Amniotic epithelial cell (primary cell): ENCODE data around the gene MAP9.
"Not testable (repeated sequence)": the region's sequence is repeated elsewhere in the genome, so short reads cannot be mapped to it uniquely, and the experiment has no call there.

ENCODE experiments used
- DNase-seq: peaks from one replicate; pipeline ENCODE4 v3.0.0-alpha.2; 2010; ENCODE audit warnings: low read depth

Gene MAP9

DNA sequence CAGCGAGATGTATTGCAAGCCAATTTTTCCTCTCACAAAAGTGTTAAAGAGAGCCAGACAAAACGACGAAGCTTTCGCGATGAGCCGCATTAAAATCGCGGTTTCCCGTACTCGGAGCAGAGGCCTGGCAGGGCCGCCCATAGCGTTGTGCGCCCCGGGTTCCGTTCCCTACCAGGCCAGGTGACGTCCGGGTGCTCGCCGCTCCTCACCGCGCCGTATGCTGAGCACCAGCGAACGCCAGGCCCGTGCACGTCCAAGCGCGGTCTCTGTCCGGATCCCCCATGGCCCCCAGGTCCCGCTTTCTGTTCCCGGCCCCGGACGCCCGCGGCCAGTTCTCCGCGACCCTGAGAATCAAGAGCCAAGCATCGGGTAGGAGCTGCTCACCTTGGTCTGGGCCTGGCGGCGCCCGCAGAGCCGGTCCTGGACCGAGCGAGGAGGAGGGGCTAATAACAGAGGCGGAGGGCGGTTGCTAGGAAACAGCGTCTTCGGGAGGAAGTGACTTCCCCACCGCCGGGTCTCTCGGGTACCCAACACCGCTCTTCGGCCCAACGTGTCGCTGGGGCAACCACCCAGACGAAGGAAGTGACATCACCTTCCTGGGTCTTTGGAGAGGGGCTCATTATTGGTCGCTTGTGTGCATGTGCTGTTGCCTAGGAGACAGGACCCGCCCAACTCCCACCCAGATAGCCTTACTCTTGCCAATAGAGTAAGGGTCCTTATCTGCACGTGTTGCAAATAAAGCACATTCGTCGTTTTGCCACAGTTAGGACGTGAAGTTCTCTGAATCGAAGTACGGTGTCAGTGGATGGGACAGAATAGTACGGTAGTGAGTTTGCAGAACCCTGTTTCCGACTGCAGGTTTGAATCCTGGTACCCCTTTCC lies at the start of gene MAP9:
TSS of gene MAP9 (minus strand) at position 579 of the 882 bp plus-strand sequence. CDS start 1,115 bp downstream, outside the sequence.
- peak; percentile 95 for DNase-seq

GRCh38 chr4:155424778-155425177 lies 48.0 kb upstream of the MAP9 start:
- DNase-seq = not testable (repeated sequence)

- DNase-seq = no peak
Measured at GRCh38 chr4:155423671-155424070, 46.9 kb upstream of the MAP9 start.

GRCh38 chr4:155419266-155419665 lies 42.5 kb upstream of the MAP9 start:
- peak; percentile 87 for DNase-seq

DNA sequence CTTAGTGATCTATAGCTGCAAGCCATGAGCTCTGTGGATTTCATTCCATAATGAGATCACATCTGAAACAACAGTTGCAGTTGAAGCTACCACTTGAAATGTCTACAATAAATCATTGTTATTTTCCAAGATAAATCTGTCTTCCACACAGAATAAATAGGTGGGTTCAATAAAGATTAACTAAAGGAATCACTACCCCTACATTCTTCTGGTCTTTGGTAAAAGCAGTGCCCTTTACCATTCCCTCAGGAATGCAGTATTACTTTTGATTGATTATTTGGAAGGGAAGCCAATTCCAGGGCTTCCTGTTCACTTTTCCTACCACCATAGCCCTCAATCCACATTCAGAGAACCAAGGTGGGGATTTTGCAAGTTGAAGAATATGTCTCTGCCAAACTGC lies 38.9 kb upstream of the MAP9 start:
- DNase-seq = no peak

- peak; percentile 60 for DNase-seq
Measured at GRCh38 chr4:155413451-155413850, 36.7 kb upstream of the MAP9 start.

DNA sequence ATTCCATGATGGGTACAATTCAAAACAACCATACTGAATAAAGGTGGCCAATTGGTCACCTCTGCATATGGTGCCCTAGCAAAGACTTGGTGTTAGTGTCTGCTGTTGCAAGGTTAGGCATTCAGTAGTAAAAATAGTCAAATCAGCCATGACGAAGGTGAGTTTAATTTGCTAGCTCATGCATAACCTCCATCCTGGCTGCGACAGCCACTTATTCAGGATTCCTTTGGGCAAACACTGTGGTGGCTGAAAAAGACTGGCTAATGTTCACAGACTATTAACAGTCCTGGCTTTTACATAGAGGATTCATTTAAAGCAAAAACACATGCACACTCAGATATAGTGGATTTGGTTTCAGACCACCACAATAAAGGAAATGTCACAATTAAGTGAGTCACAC lies 34.8 kb upstream of the MAP9 start:
- DNase-seq = no peak

DNA sequence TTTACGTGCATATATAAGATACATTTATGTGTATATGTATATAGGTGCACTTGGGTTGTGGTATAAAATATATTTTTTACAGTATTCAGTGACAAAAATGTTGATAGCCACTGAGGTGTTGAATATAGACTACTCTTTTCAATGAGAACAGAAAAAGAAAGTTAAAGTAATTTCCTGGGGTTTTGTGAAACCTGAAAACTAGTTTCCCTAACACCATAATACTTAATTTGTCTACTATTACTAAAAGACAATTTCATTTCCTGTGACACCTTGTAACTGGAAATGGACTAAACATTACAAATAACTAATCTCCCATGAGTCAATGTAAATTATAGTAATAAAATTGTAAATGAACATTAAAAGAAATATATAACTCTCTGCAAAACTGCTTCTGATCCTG lies 32.0 kb upstream of the MAP9 start:
- DNase-seq = no peak

GRCh38 chr4:155407480-155407879 lies 30.7 kb upstream of the MAP9 start:
- DNase-seq = no peak

DNA sequence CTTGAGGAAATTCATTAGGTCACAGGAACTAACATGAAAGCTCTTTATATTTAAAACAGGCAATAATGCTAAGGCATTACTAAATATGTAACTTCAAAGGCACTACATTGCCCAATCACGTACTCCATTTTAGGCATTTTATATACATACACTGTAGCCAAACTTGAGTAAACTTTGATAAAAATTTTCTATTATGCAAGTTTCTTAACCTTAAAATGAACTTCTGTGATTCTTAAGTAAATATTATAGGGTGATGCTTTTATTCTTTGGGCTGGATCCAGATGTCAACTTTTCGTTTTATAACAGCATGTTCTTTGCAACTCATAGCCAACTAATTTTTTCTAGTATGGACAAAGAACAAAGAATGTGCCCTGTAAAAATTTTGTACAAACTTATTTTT lies 28.3 kb upstream of the MAP9 start:
- DNase-seq = peak; percentile 63

- DNase-seq = peak; percentile 68
Measured at GRCh38 chr4:155403886-155404285, 27.1 kb upstream of the MAP9 start.

- DNase-seq = peak; percentile 70
Measured at GRCh38 chr4:155402941-155403340, 26.2 kb upstream of the MAP9 start.

GRCh38 chr4:155400893-155401292 lies 24.1 kb upstream of the MAP9 start:
- DNase-seq = no peak

DNA sequence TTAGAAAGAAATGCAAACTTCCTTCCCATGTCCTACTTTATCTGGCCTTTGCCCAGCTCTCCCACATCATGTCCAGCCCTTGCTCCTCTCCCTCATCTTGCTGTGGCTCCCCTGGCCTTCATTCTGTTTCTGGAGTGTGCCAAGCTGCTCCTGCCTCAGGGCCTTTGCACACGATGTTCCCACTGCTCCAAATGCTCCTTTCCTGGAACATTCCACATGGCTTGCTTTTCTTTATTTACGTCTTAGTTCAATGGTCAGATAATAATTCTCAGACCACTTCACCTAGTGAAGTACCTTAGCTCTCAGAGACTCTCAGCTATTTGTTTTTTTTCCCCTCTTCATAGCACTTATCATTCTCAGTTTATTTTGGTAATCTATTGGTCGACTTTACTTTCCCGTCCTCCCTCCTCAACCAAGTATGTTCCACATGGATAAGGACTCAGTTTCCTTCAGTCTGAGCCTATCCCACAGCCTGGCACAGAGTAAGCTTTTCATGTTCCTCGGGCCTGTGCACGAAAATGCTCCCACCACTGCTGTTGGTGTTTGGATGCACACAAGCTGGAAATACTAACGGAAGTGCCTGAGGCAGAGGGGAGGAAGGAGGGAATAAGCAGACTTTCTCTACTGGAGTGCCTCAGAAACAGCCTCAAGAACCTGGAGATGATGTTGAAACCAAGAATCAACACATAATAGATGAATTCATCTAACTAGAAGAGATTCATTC lies 23.4 kb upstream of the MAP9 start:
- no peak for DNase-seq

DNA sequence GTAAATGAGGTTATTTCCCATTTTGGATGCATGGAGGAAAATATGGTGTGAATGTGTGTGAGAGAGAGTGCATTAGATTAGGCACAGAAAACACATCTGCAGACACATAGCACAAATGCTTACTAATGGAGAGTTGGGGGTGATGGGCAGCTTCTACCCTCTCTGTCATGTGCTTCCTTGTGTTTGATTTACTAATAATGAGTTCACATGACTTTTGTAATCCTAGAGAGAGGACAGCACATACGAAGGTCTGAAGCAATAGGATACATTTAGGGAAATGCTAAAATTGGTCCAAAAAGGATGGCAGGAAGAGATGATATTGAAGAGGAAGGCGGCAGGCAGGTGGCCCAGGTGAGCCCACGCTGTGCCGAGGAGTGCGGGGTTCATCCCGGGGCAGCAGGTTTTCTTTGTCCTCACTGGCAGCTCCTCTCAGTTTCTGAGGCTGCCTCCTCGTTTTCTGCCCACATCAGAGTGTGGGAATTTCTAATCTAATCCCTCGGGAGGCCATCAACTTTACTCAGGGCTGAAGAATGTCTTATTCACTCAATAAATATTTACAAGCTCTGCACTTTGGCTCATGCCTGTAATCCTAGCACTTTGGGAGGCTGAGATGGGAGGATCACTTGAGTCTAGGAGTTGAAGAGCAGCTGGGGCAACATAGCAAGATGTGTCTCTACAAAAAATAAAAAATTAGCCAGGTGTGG lies 15.9 kb upstream of the MAP9 start:
- DNase-seq = peak; percentile 91

GRCh38 chr4:155391932-155392331 lies 15.2 kb upstream of the MAP9 start:
- DNase-seq = no peak

- no peak for DNase-seq
Measured at GRCh38 chr4:155388162-155388561, 11.4 kb upstream of the MAP9 start.

DNA sequence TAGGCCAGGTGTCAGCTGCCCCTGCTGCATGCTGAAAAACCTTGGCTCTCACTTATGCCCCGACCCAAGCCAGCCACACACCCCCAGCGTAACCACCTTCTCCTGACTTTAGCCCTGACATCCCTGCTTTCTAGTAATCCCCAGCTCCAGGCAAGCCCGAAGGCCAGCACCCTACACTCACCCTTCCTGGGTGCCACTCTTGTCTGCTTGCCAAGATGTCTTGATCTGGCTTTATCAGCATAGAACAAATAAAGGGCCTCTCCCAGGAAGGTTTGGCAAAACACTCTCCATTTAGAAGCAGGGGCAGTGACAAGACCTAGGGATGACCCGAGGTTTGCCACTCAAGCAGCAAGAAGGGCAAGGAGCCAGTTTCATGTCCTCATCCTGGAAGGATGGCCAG lies 6.8 kb upstream of the MAP9 start:
- DNase-seq = no peak

GRCh38 chr4:155377276-155377675 lies 511 bp upstream of the MAP9 start:
- DNase-seq = peak; percentile 8

DNA sequence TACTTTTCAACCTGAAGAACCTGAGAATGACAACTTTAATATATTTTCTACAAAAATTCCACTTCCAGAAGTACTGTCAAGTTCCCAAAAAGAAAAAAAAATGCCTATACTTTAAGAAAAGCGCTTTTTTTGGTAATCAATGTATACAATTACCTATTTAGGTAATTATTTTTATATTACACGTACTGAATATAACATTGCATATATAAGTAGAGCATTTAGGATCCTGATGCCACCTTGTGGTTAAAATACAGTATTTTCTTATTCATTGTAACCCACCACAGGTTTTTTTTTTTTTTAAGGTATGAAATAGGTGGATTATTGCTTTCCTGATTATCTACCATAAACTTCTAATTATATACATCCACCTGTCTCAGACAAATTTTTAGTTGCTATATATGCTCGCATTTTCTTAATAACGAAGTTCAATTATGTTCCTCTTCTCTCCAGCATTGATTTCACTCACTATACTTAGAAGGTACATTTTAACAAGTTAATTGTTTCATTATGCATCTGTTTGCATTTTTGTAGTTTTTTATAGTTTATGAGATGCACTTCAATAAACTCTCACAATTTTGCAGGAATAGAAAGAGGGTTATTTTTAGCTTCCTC lies 5.2 kb downstream of the MAP9 start:
- peak; percentile 32 for DNase-seq

- DNase-seq = no peak
Measured at GRCh38 chr4:155367608-155368007, 9.2 kb downstream of the MAP9 start.

DNA sequence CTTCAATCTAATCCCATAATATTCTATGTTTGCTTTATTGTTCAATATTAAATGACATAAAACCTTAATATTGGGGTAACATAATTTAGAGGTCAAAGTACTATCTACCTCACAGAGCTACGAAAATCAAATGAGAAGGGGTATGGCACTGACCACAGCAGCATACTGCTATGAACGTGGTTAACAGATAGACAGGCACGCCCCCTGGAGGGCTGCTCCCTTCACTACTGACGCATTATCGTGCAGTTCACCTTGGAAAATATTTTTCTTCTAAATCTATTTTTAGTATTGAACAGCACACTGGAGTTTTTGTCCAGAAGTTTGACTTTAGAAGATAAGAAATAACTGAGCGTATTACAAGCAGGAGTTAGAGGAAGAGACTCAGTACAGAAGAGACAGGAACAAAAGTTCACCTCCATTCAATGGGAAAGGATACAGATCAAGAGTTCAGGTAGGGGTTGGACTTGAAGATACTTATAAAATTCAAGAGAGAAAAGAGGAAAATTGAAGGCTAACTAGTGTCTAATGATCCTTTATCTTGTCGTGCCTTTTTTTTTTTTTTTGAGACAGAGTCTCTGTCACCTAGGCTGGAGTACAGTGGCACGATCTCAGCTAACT lies 22.7 kb downstream of the MAP9 start:
- DNase-seq = peak; percentile 51
